Measurements from ENCODE around the gene GPC6. TPM values are rescaled to one million over a fixed set of nuclear protein-coding genes. Genes with fewer than 3 reads are reported as not detected.

The GPC6 gene
- total and polyA plus RNA-seq, 4 donors = 5.9 to 29.1 (median 18.2) TPM

GRCh38 chr13:93715866-93716265, 489.3 kb downstream of the GPC6 start:
- H3K4me1 ChIP-seq (ENCODE audit: control insufficient read depth in 4 of 4, insufficient read depth in 4 of 4, low read length in 3 of 4) = no peaks in the 10 kb centered on the region
- no peak for DNase-seq (ENCODE audit: low spot score)
- H3K4me3 ChIP-seq (ENCODE audit: low read depth in 1 of 3, low read length in 3 of 3) = no peak overlapping the region
- no peak overlapping the region for H3K9ac ChIP-seq (ENCODE audit: low read depth in 1 of 2, low read length in 2 of 2)
- H3K36me3 ChIP-seq (ENCODE audit: control insufficient read depth in 4 of 4, insufficient read depth in 3 of 4, low read depth in 1 of 4, low read length in 3 of 4) = peaks cover 0 to 1% (median 0%) of the 10 kb centered on the region in 4 donors
- H3K27ac ChIP-seq (ENCODE audit: low read depth in 1 of 2, low read length in 2 of 2) = no peak overlapping the region
- WGBS = 93% methylated on average over 4 of the region's 4 CpGs
- TF ChIP-seq RXRA (IDR thresholded peaks at IDR 0.05) (no peak), HNF4A (conservative IDR thresholded peaks at IDR 0.05) (no peak), YY1 (IDR thresholded peaks at IDR 0.05) (no peak), CTCF (IDR thresholded peaks at IDR 0.05; ENCODE audit: low read depth, low read length, missing input control) (no peak), RAD21 (IDR thresholded peaks at IDR 0.05) (no peak), ZBTB33 (IDR thresholded peaks at IDR 0.05) (no peak), FOXA2 (IDR thresholded peaks at IDR 0.05) (no peak), EGR1 (IDR thresholded peaks at IDR 0.05; ENCODE audit: low read depth in 2 of 2) (no peak), NR2F2 (IDR thresholded peaks at IDR 0.05) (no peak), JUND (IDR thresholded peaks at IDR 0.05) (no peak), ATF3 (IDR thresholded peaks at IDR 0.05) (no peak), SP1 (IDR thresholded peaks at IDR 0.05) (no peak), MAX (IDR thresholded peaks at IDR 0.05) (no peak), GABPA (IDR thresholded peaks at IDR 0.05 in 1 of 2, conservative IDR thresholded peaks at IDR 0.05 in 1 of 2) (no peak), TAF1 (conservative IDR thresholded peaks at IDR 0.05) (no peak), REST (IDR thresholded peaks at IDR 0.05) (no peak), HNF4G (IDR thresholded peaks at IDR 0.05) (no peak), FOXA1 (IDR thresholded peaks at IDR 0.05) (no peak)
- H3K27me3 ChIP-seq (ENCODE audit: control insufficient read depth in 4 of 4, insufficient read depth in 4 of 4, low read length in 3 of 4) = no peaks in the 10 kb centered on the region
- peaks cover 0 to 4% (median 0%) of the 10 kb centered on the region in 4 donors for H3K9me3 ChIP-seq (ENCODE audit: control insufficient read depth in 4 of 4, low read length in 3 of 4)

Measured in liver (tissue), 9 donors.